Activated T-helper 1 cell treated with anti-CD3 and anti-CD28 coated beads, Interleukin-2, amount 50 U/mL, for 16 hours (primary cell): ENCODE results near the gene MYEOV.
A peak's percentile ranks its signal among the peaks of the same experiment; 100 is the strongest.

Experiments used
- DNase-seq, 2 donors: peaks; one replicate each; pipeline ENCODE4 v3.0.0-alpha.2; 2020; ENCODE audit warnings: low read depth in 1 of 2, low spot score in 1 of 2

The MYEOV gene

GRCh38 chr11:69286374-69287371 is 7.3 kb upstream of the MYEOV start:
- DNase-seq = no peak

DNA sequence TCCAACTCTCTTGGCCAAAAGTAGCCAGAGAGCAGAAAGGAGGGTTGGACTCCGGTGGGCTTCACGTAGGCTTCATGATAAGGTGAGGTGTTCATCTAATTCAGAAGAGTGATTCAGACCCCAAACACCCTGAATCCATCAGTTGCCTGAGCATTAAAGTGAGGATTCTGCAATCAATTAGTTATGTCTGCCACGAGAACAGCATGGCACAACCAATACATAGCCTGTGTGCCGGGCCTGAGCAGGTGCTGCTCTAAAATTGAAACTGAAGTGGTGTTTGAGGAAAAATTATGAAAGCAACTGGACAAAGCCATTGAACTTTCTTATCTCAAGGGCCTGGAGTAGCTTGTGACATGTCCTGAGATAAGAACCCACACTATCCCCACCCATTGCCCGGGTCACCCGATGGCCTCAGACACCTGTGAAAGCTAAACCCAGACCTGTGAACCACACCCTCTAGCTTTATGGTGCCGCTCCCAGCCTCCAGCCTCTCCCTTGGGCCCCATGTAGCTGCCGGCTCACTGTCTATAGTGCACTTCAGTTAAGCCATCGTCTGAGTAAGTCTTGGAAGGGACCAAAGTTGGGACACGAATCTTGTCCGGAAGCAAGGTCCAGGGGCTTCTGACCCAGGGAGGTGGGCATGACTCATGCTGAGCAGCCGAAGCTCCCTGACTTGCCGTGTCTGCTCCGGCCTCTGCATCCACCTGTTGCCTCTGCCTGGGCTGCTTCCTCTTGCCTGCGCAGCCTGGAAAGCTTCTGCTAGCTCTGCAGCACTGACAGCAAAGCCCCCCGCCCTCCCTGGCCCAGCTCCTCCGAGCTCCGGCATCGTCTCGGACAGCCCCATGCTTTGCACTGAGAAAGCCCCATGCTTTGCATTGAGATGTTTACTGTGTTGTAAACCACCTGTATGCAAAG is 5.7 kb upstream of the MYEOV start:
- no peak for DNase-seq

- DNase-seq = no peak
Observed at GRCh38 chr11:69288883-69289242, 5.1 kb upstream of the MYEOV start.

DNA sequence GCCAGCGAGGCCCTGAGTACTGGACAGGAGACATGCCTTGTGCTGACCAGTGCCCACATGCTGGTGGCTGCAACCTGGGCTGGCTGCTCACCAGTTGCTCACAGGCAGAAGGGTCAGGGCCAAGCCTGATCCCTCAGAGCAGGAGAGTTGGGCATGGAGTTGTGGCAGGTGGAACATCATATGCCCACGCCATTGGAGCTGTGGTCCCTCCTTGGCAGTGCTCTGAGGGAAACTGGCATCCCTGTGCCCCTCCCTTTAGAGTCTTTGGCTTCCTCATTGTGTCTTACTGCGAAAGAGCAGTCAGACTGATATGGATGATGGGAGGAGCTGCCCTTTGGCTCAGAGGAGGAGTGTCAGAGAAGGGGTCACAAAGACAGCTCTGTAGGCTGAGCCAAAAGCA is 3.1 kb upstream of the MYEOV start:
- no peak for DNase-seq

DNA sequence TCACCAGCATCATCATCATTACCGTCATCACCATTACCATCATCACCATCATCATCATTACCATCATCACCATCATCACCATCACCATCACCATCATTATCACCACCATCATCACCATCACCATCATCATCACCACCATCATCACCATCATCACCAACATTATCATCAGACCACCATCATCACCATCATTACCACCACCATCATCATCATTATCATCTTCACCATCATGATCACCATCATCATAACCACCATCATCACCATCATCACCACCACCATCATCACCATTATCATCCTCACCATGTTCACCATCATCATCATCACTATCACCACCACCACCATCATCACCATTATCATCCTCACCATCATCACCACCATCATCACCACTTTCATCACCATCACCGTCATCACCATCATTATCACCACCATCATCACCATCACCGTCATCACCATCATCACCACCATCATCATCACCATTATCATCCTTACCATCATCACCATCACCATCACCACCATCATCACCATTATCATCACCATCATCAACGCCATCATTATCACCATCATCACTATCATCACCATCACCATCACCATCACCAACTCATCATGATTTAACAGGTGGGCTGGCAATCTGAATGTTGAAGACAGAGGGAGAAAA is 2.4 kb upstream of the MYEOV start:
- DNase-seq = no peak

GRCh38 chr11:69292221-69292648 is 1.7 kb upstream of the MYEOV start:
- peak in 1 of 2 donors; percentile 22 for DNase-seq

DNA sequence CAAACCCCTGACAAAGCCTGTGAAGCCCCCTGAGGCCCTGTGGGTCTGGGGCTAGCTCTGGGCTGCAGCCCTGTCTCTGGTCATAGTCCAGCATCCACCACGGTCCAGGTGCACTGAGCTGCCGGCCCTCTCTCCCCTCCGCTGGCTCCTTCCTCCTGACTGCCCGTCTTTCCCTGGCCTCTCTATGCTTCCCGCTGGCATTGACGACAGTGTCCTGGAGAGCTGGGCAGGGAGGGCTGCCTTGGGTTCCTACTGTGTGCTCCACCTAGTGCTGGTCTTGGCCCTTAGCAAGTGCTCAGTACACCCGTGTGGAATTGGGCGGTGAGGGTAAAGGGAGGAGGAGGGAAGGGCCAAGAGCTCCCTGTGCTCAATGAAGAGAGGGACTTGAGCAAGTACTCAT is 868 bp upstream of the MYEOV start:
- DNase-seq = no peak

- DNase-seq = no peak
Observed at GRCh38 chr11:69294571-69295078, 670 bp downstream of the MYEOV start.

GRCh38 chr11:69295079-69295994 is 1.4 kb downstream of the MYEOV start:
- no peak for DNase-seq

DNA sequence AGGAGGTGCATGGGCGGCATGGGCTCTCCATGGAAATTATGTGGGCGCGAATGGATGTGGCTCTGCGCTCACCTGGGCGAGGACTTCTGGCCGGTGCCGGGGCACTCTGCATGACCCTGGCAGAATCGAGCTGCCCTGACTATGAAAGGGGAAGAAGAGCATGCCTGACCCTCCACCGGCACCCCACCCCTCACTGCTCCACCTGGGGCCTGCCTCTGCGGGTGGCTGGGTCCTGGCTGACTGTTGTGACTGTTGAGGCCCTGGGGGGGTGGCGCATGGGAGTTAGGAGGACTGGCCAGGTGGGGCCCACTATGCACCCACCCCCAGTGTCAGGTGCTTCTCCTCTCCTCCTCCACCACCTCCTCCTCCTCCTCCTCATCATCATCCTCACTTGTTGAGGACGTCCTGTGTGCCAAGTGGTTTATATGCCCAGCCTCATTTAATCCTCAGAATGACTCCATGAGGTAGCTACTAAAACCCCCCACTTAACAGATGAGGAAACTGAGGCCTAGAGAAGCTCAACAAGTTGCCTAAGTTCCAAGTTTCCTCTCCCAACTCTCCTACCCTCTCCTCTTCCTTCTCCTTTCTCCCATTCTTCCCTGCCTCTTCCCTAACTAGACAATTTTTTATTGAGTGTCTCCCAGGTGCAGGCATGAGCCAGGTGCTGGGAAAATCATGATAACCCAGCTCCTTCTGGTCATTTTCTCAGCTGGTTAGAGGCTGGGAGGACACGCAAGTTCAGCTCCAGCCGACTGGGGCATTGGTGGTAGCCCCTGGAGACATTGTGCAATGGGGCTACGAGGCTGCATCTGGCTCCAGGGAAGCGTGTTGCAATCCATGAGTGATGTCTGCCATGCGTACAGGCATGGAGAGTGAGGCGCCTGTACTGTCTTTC is 2.3 kb downstream of the MYEOV start:
- no peak for DNase-seq

DNA sequence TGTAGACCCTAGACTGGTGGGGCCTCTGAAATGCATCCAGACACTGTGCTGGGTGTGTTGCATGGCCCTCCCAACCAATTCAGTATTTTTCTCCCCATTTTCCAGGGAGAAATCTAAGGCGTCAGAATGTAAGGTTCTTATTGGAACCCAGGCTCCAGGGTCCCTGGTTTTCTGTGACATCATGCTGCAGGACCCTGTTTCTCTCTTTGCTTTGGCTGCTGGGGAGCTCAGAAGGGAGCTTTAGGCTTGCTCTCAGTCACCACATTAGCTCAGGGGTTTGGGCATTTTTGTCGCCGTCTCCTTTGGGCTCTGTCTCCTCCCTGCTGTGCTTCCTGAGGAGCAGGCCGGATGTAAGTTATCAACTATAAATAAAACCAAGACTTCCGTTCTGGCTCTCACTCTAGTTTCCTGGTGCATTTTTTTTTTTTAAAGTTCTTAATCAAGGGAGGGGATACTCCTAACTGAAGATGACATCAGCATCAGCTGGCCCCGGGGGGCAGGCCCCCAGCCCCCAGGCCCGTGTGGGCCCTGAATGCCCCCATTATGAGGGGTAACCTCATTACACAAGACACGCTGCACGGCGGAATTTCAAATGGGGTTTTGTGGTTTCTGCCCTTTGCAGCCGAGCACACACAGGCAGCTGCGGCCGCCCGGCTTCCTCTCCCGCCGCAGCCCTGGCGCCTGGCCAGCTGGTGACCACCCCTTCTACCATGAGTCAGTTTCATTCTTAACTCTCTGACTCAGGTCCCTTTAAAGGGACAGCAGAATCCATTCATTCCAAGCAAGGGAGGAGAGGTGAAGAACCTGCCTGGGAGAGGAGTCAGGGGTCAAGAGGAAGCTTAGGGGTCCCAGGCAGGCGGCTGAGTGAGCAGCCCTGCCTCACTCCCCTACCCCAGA is 3.2 kb downstream of the MYEOV start:
- DNase-seq = peak; percentile 60 to 68

DNA sequence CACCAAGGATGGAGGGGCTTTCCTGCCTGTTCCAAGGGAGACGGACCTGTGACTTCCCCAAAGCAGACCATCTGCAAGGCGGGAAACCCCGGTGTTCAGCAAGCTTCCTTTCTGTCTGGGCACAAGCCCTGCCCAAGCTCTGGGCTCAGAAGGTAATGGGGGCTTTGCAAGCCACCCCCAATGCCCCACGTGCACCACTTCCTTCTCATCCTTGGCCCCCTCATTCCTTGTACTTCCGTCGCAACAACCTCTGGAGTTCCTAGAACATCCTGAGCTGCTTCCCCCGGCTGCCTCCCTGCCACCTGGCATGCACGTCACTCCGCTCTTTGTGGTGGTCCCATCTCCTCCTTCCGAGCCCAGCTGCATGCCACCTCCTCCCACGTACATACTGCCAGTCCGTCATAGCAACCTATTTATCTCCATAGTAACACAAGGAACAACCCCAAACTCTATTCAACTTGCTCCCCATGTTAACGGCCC is 3.9 kb downstream of the MYEOV start:
- DNase-seq = no peak

DNA sequence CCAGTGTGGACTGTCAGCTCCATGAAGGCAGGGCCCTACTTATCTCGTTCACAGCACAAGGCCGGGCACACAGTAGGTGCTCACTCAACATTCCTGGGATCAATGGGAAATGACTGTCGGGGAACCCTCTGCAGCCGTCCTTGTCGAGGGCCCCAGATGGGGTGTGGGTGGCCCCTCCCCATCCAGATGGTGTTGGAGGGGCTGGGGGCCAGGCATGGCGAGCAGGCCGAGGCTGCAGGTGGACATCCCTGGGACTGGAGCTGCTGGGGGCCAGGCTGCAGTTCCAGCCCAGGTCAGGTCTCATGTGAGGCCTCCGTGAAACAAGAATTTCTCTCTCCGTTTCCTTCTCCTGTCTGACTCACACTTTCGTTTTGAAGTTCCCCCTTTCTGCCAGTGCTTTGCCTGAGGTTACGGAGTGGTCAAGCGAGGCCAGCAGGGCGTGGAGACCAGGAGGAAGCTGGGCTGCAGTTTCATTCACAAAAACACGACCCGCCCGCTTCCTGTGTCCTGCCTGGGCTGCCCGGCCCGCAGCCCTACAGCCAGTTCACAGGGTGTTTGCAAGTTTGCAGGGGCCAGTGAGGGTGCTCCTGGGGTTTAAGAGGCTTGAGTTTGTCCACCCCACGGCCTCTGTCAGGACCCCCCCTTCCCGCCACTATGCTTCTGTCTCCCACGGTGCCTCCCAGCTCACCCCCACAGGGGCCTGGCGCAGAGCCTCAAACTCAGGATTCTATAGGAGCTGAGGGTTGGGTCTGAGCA is 4.5 kb downstream of the MYEOV start:
- DNase-seq = no peak

DNA sequence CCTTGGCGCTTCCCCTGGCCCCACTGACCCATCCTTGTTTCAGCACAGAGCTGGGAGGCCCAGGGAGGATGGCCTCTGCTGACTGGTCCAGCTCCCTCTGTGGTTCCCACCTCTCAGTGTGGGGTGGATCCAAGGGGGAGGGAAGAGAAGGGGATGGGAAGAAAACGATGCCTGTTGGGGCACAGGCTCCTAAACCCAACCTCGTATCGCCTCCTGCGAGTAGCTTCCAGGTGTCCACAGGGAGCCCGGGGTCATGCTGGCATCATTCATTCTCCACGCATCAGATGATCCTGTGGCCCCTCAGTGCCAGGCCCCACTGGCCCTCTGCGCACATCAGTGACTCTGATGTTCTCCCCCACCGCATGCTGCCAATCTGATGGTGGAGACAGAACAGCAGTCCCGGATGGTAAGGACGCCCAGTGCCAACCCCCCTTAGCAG is 5.1 kb downstream of the MYEOV start:
- DNase-seq = no peak

- DNase-seq = no peak
Observed at GRCh38 chr11:69299572-69299971, 5.6 kb downstream of the MYEOV start.

- DNase-seq = no peak
Observed at GRCh38 chr11:69300120-69301060, 6.4 kb downstream of the MYEOV start.
